GM12864 (cell line): ENCODE results near the gene USP11.

Source experiments
- DNase-seq: peaks from one replicate; pipeline ENCODE4 v3.0.0-alpha.2; 2011; ENCODE audit warnings: low read depth
- H3K4me3 ChIP-seq: 2 replicates; pipeline ENCODE4 v1.5.1; 2011; ENCODE audit warnings: mild to moderate bottlenecking, low read depth, low read length, control low read depth
- TF ChIP-seq, protein P1 (sequence below): IDR thresholded peaks from 2 replicates; pipeline ENCODE4 v1.5.1; 2011; ENCODE audit warnings: low read depth, mild to moderate bottlenecking, moderate library complexity, low read length, control low read depth, inconsistent platforms; ENCODE audit errors: missing control alignments

The USP11 gene

DNA sequence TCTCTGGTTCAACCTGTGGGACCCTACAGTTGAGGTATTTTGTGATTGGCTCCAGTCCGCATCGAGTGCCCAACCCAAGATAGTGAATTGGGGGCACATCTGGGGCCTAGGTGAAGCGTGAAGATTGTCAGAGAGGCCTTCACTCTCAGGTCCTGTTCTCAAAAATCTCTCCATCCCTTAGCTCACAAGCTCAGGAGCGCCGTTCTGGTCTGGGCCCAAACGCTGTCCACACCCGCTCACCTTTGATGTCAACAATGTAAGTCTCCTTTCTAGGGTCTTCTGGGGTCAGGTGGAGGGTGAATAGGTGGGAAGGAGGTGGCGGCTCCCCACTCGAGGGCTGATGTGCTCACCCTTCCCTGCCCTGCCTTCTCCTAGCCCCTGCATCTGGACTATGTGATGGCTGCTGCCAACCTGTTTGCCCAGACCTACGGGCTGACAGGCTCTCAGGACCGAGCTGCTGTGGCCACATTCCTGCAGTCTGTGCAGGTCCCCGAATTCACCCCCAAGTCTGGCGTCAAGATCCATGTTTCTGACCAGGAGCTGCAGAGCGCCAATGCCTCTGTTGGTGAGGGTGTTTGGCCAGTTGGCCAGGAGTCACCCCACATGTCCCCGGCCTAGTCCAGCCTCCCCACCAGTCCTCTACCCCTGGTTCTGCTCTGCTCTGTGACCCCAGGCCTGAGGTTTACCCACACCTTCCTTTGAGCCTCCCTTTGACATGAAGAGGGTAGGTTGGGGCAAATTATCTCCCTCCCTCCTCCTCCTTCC is 22.0 kb upstream of the USP11 start:
- H3K4me3 ChIP-seq = no peak overlapping the region
- no peak for DNase-seq
- TF ChIP-seq, protein P1, sequence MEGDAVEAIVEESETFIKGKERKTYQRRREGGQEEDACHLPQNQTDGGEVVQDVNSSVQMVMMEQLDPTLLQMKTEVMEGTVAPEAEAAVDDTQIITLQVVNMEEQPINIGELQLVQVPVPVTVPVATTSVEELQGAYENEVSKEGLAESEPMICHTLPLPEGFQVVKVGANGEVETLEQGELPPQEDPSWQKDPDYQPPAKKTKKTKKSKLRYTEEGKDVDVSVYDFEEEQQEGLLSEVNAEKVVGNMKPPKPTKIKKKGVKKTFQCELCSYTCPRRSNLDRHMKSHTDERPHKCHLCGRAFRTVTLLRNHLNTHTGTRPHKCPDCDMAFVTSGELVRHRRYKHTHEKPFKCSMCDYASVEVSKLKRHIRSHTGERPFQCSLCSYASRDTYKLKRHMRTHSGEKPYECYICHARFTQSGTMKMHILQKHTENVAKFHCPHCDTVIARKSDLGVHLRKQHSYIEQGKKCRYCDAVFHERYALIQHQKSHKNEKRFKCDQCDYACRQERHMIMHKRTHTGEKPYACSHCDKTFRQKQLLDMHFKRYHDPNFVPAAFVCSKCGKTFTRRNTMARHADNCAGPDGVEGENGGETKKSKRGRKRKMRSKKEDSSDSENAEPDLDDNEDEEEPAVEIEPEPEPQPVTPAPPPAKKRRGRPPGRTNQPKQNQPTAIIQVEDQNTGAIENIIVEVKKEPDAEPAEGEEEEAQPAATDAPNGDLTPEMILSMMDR = no peak

DNA sequence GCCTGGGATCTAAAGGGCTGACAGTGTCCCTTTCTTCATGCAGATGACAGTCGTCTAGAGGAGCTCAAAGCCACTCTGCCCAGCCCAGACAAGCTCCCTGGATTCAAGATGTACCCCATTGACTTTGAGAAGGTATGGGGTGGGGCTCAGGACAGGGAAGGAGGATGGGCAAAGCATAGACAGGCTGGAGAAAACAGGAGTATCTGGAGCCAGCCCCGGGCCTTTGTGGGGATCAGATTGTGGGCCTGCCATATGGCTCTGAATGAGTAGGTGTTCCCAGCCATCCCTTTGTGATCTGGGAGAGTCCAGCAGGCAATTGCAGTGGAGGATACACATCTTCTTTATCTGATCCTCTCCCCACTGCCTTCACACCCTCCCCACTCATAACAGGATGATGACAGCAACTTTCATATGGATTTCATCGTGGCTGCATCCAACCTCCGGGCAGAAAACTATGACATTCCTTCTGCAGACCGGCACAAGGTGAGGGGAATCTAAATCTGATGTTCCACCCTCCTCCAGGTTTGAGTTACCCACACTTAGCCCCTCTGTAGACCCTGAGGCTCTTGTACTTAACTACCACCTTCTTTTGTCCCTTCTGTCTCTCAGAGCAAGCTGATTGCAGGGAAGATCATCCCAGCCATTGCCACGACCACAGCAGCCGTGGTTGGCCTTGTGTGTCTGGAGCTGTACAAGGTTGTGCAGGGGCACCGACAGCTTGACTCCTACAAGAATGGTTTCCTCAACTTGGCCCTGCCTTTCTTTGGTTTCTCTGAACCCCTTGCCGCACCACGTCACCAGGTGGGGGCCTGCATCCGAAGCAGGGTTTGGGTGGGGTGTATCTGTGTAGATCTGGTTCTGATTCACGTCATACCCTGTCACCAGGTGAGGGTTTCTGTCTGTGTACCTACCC is 20.2 kb upstream of the USP11 start:
- TF ChIP-seq, protein P1 = no peak
- DNase-seq = no peak
- no peak overlapping the region for H3K4me3 ChIP-seq

DNA sequence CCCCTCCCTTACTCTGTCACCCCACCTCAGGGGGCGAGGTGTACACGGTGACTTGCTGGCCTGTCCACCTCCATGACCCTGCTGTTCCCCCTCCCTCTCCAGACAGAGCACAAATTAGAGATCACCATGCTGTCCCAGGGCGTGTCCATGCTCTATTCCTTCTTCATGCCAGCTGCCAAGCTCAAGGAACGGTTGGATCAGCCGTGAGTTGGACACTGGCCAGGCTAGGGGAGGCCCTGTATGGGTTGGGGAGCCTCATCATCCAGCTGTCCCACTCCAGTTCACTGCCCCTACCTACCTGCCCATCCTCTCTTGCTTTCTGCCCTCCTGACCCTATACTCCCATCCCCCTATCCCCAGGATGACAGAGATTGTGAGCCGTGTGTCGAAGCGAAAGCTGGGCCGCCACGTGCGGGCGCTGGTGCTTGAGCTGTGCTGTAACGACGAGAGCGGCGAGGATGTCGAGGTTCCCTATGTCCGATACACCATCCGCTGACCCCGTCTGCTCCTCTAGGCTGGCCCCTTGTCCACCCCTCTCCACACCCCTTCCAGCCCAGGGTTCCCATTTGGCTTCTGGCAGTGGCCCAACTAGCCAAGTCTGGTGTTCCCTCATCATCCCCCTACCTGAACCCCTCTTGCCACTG is 18.3 kb upstream of the USP11 start:
- no peak overlapping the region for H3K4me3 ChIP-seq
- DNase-seq = no peak
- TF ChIP-seq, protein P1 = no peak

GRCh38 chrX:47215291-47215900 is 17.4 kb upstream of the USP11 start:
- TF ChIP-seq, protein P1 = no peak
- DNase-seq = no peak
- no peak overlapping the region for H3K4me3 ChIP-seq

GRCh38 chrX:47216393-47216925 is 16.4 kb upstream of the USP11 start:
- no peak for DNase-seq
- TF ChIP-seq, protein P1 = no peak
- no peak overlapping the region for H3K4me3 ChIP-seq

GRCh38 chrX:47217121-47217851 is 15.5 kb upstream of the USP11 start:
- H3K4me3 ChIP-seq = peak overlapping the region; percentile 30; the same call in 1 of the 2 replicates
- no peak for DNase-seq
- TF ChIP-seq, protein P1 = no peak
